H1 (cell line): ENCODE measurements around the gene TUBA1A. TPM values are rescaled to one million over a fixed set of nuclear protein-coding genes. Genes with fewer than 3 reads are reported as not detected.

Experiments
- ATF3 ChIP-seq: IDR thresholded peaks from 2 replicates; pipeline ENCODE4 v1.6.1; 2011; ENCODE audit warnings: low read depth, mild to moderate bottlenecking, low read length; ENCODE audit not compliant: insufficient read depth
- CHD7 ChIP-seq: fragments of 300-600 bp; sonication (generic); IDR thresholded peaks from 2 replicates; pipeline ENCODE4 v1.7.1; 2012; ENCODE audit warnings: low read length, moderate library complexity, mild to moderate bottlenecking, inconsistent platforms; ENCODE audit not compliant: insufficient replicate concordance
- EGR1 ChIP-seq: IDR thresholded peaks from 2 replicates; pipeline ENCODE4 v1.6.1; 2011; ENCODE audit warnings: low read depth, low read length, borderline replicate concordance
- HDAC2 ChIP-seq, 2 experiments: fragments of 300-600 bp in 1 of 2; sonication (generic) in 1 of 2; IDR thresholded peaks; 2 replicates each; pipeline ENCODE4 v1.6.1; 2011 to 2012; ENCODE audit warnings: low read depth in 2 of 2, low read length in 2 of 2, mild to moderate bottlenecking in 2 of 2, moderate library complexity in 2 of 2, borderline replicate concordance in 1 of 2, inconsistent platforms in 1 of 2
- NRF1 ChIP-seq: IDR thresholded peaks from 2 replicates; pipeline ENCODE4 v1.6.1; 2011; ENCODE audit warnings: mild to moderate bottlenecking, low read depth, low read length, improper control_type of control experiment
- POU5F1 ChIP-seq: IDR thresholded peaks from 2 replicates; pipeline ENCODE4 v1.6.1; 2011; ENCODE audit warnings: low read depth, mild to moderate bottlenecking, low read length, moderate library complexity
- SP4 ChIP-seq: IDR thresholded peaks from 2 replicates; pipeline ENCODE4 v1.6.1; 2012; ENCODE audit warnings: low read length, inconsistent platforms
- SUZ12 ChIP-seq: fragments of 200-600 bp; sonication (generic); IDR thresholded peaks from 2 replicates; pipeline ENCODE4 v1.6.1; 2012; ENCODE audit warnings: mild to moderate bottlenecking, inconsistent platforms, low read length, moderate library complexity, mixed read lengths
- USF2 ChIP-seq: IDR thresholded peaks from 2 replicates; pipeline ENCODE4 v1.6.1; 2011; ENCODE audit warnings: low read length, improper control_type of control experiment
- ZNF274 ChIP-seq: IDR thresholded peaks from 2 replicates; pipeline ENCODE4 v1.7.0; 2012; ENCODE audit warnings: low read length, borderline replicate concordance; ENCODE audit errors: extremely low read depth
- polyA plus RNA-seq, 7 experiments: library from polyadenylated mRNA; depleted of rRNA in 3 of 7; stranded (reverse) in 5 of 7; unstranded in 2 of 7; fragments of >200 nt in 5 of 7; fragments of 200-250 nt in 2 of 7; gene quantifications; 1 replicate in 5 of 7; 2 replicates in 1 of 7; 4 replicates in 1 of 7; pipeline versions ENCODE4 v1.2.1 to v1.2.3, GENCODE V29; 2011 to 2013; ENCODE audit warnings: missing spikeins in 2 of 7, mixed read lengths in 2 of 7
- total RNA-seq: library from RNA; stranded (reverse); fragmentation: NEBNext Ultra II Directional; extraction: Animal tissue kit (Norgen Biotek cat#: 25700); gene quantifications from 2 replicates; pipeline ENCODE4 v1.2.1, GENCODE V29; 2021

Gene TUBA1A
- total and polyA plus RNA-seq, 2 of the 8 experiments (the other 6 are each of a cell fraction or from before 2014, with no cell fraction given), result 283 to 1,018 TPM

- TF ChIP-seq CHD7 (no peak), EGR1 (no peak), SUZ12 (no peak), NRF1 (no peak), USF2 (no peak), SP4 (no peak), ZNF274 (no peak), HDAC2 (IDR thresholded peaks at IDR 0.05; ENCODE audit: borderline replicate concordance in 1 of 2, low read depth in 2 of 2, low read length in 2 of 2) (no peak), POU5F1 (no peak), ATF3 (no peak)
Measured at GRCh38 chr12:49138999-49139398, 49.9 kb downstream of the TUBA1A start (continued).
